HCT116 (cell line): Measurements from ENCODE around the gene DNAJB1. TPM values are rescaled to one million over a fixed set of nuclear protein-coding genes. Genes with fewer than 3 reads are reported as not detected.
A peak's percentile ranks its signal among the peaks of the same experiment; 100 is the strongest.

Experiments
- ATAC-seq: fragments of 200-7000 bp; cut with Tn5 transposase; 2 replicates; pipeline ENCODE4 v1.9.1; 2020; ENCODE audit warnings: mild to moderate bottlenecking, moderate library complexity
- BruUV-seq: library from RNA; stranded (reverse); fragments of 400-500 nt; replicated peaks from 2 replicates; lab custom pipeline; 2021; lab: Mats Ljungman, UMichigan
- CTCF ChIA-PET: fragments of 300-600 bp; sonication (Branson Sonifier 250); formaldehyde crosslinking; loops from one replicate; lab custom pipeline; 2021; ENCODE audit warnings: antibody characterized with exemption; lab: Charles Lee
- POLR2A ChIA-PET: fragments of 300-600, 350-600 bp; sonication (Branson Sonifier 250); formaldehyde crosslinking; loops from one replicate; lab custom pipeline; 2021; ENCODE audit warnings: antibody characterized with exemption; lab: Charles Lee
- RAD21 ChIA-PET, 2 experiments: fragments of 300-600 bp; sonication (Branson Sonifier 250); formaldehyde crosslinking; loops; one replicate each; lab custom pipeline; 2023; ENCODE audit warnings: low total read pairs in 2 of 2; ENCODE audit not compliant: uncharacterized antibody in 2 of 2, unreplicated experiment in 2 of 2, low non-redundant PET in 1 of 2; lab: Charles Lee
- DNase-seq: peaks from one replicate; pipeline ENCODE4 v3.0.0-alpha.2; 2010; ENCODE audit warnings: low read depth, low spot score
- H2AFZ ChIP-seq: fragments of 200-600 bp; shearing (Covaris generic), sonication (generic); 2 replicates; pipeline ENCODE4 v1.6.1; 2017; ENCODE audit warnings: low read depth, mixed run types, mixed read lengths, antibody characterized with exemption, low read length; ENCODE audit not compliant: poor library complexity, severe bottlenecking
- H3K27ac ChIP-seq: 2 replicates; pipeline ENCODE4 v1.5.1; 2012; ENCODE audit warnings: low read depth, low read length
- H3K27me3 ChIP-seq: fragments of 200-600 bp; sonication (generic); 2 replicates; pipeline ENCODE4 v1.6.1; 2016; ENCODE audit warnings: mixed run types, low read length, mixed read lengths; ENCODE audit not compliant: insufficient read depth
- H3K36me3 ChIP-seq, 2 experiments: fragments of 200-500 bp in 1 of 2; fragments of 200-600 bp in 1 of 2; sonication (Bioruptor generic) in 1 of 2; sonication (generic) in 1 of 2; 2 replicates each; pipeline versions ENCODE4 v1.5.1 to v1.6.1; 2014 to 2016; ENCODE audit warnings: low read length in 2 of 2, inconsistent platforms in 1 of 2, mixed read lengths in 1 of 2, mixed run types in 1 of 2; ENCODE audit not compliant: insufficient read depth in 2 of 2, control insufficient read depth in 1 of 2
- H3K4me1 ChIP-seq, 2 experiments: fragments of 200-600 bp in 1 of 2; sonication (generic) in 1 of 2; 2 replicates each; pipeline versions ENCODE4 v1.5.1 to v1.6.1; 2012 to 2017; ENCODE audit warnings: low read length in 2 of 2, inconsistent platforms in 1 of 2, mild to moderate bottlenecking in 1 of 2, mixed read lengths in 1 of 2, mixed run types in 1 of 2, moderate library complexity in 1 of 2; ENCODE audit not compliant: insufficient read depth in 2 of 2, control insufficient read depth in 1 of 2
- H3K4me2 ChIP-seq: fragments of 200-600 bp; sonication (generic); 2 replicates; pipeline ENCODE4 v1.6.1; 2017; ENCODE audit warnings: mixed run types, low read length, mixed read lengths
- H3K4me3 ChIP-seq, 2 experiments: fragments of 200-600 bp in 1 of 2; sonication (generic) in 1 of 2; replicated peaks in 1 of 2; 2 replicates each; pipeline ENCODE4 v1.5.1; 2011 to 2016; ENCODE audit warnings: low read length in 2 of 2, control low read depth in 1 of 2, low read depth in 1 of 2, mild to moderate bottlenecking in 1 of 2, mixed read lengths in 1 of 2, mixed run types in 1 of 2
- H3K79me2 ChIP-seq: fragments of 200-600 bp; sonication (generic); 2 replicates; pipeline ENCODE4 v1.6.1; 2017; ENCODE audit warnings: mild to moderate bottlenecking, mixed run types, low read length, moderate library complexity, mixed read lengths; ENCODE audit not compliant: insufficient read depth
- H3K9ac ChIP-seq: fragments of 200-600 bp; sonication (generic); 2 replicates; pipeline ENCODE4 v1.6.1; 2016; ENCODE audit warnings: low read length, mixed read lengths
- H3K9me2 ChIP-seq: fragments of 200-600 bp; sonication (generic), shearing (Covaris generic); 2 replicates; pipeline ENCODE4 v1.6.1; 2017; ENCODE audit warnings: mixed run types, mild to moderate bottlenecking, moderate library complexity; ENCODE audit not compliant: insufficient read depth
- H3K9me3 ChIP-seq, 2 experiments: fragments of 200-500 bp in 1 of 2; fragments of 200-600 bp in 1 of 2; sonication (Bioruptor generic) in 1 of 2; sonication (generic) in 1 of 2; 2 replicates each; pipeline ENCODE4 v1.6.1; 2014 to 2017; ENCODE audit warnings: low read length in 2 of 2, mixed read lengths in 2 of 2, inconsistent platforms in 1 of 2, low read depth in 1 of 2, mild to moderate bottlenecking in 1 of 2, mixed run types in 1 of 2, moderate library complexity in 1 of 2; ENCODE audit not compliant: control insufficient read depth in 1 of 2, insufficient read depth in 1 of 2
- H4K20me1 ChIP-seq: fragments of 200-600 bp; sonication (generic), shearing (Covaris generic); 2 replicates; pipeline ENCODE4 v1.6.1; 2017; ENCODE audit warnings: mixed run types, mild to moderate bottlenecking, moderate library complexity; ENCODE audit not compliant: insufficient read depth
- CEBPB ChIP-seq: IDR thresholded peaks from 2 replicates; pipeline ENCODE4 v1.6.1; 2012; ENCODE audit warnings: low read depth
- EGR1 ChIP-seq: IDR thresholded peaks from 2 replicates; pipeline ENCODE4 v1.6.1; 2012; ENCODE audit warnings: low read depth
- ELF1 ChIP-seq: IDR thresholded peaks from 2 replicates; pipeline ENCODE4 v1.6.1; 2012; ENCODE audit warnings: low read depth, borderline replicate concordance
- EZH2 ChIP-seq: fragments of 200-600 bp; sonication (generic); IDR thresholded peaks from 2 replicates; pipeline ENCODE4 v1.6.1; 2017; ENCODE audit warnings: antibody characterized with exemption, mixed run types
- EZH2phosphoT487 ChIP-seq: fragments of 200-600 bp; IDR thresholded peaks from 2 replicates; pipeline ENCODE4 v1.6.1; 2018; ENCODE audit warnings: antibody characterized with exemption, borderline replicate concordance
- FOSL1 ChIP-seq: IDR thresholded peaks from 2 replicates; pipeline ENCODE4 v1.6.1; 2012; ENCODE audit warnings: low read depth
- JUND ChIP-seq: IDR thresholded peaks from 2 replicates; pipeline ENCODE4 v1.6.1; 2012
- MAX ChIP-seq: IDR thresholded peaks from 2 replicates; pipeline ENCODE4 v1.6.1; 2012
- POLR2AphosphoS5 ChIP-seq: IDR thresholded peaks from 2 replicates; pipeline ENCODE4 v1.6.1; 2011; ENCODE audit warnings: mild to moderate bottlenecking, low read depth, low read length, moderate library complexity
- RAD21 ChIP-seq: IDR thresholded peaks from 2 replicates; pipeline ENCODE4 v1.6.1; 2012; ENCODE audit warnings: low read depth, mild to moderate bottlenecking
- SP1 ChIP-seq: IDR thresholded peaks from 2 replicates; pipeline ENCODE4 v1.6.1; 2012; ENCODE audit warnings: low read depth
- TCF7L2 ChIP-seq: IDR thresholded peaks from 2 replicates; pipeline ENCODE4 v1.7.0; 2011; ENCODE audit warnings: borderline replicate concordance, inconsistent platforms; ENCODE audit not compliant: insufficient read depth, insufficient read length; ENCODE audit errors: extremely low read depth
- YY1 ChIP-seq: IDR thresholded peaks from 2 replicates; pipeline ENCODE4 v1.6.1; 2011; ENCODE audit warnings: low read length, low read depth, moderate library complexity, mild to moderate bottlenecking; ENCODE audit not compliant: insufficient replicate concordance; ENCODE audit errors: extremely low read depth
- ZBTB33 ChIP-seq: IDR thresholded peaks from 2 replicates; pipeline ENCODE4 v1.6.1; 2011; ENCODE audit warnings: mild to moderate bottlenecking, low read length, moderate library complexity; ENCODE audit not compliant: insufficient replicate concordance; ENCODE audit errors: extremely low read depth
- ZFX ChIP-seq: fragments of 450-650 bp; IDR thresholded peaks from 2 replicates; pipeline ENCODE4 v1.6.1; 2017
- ZNF274 ChIP-seq: fragments of 200-500 bp; sonication (Bioruptor generic); IDR thresholded peaks from 2 replicates; pipeline ENCODE4 v1.6.1; 2014; ENCODE audit warnings: mild to moderate bottlenecking, low read depth, low read length, inconsistent platforms
- intact Hi-C: fragments of 100-400 bp; cut with micrococcal nuclease; formaldehyde crosslinking; loops from 2 replicates; pipeline ENCODE4 v1.10.0; 2022
- total RNA-seq: library from RNA; stranded (reverse); gene quantifications from one replicate; pipeline ENCODE4 v1.2.1, GENCODE V29; 2021; ENCODE audit not compliant: unreplicated experiment
- TF ChIP-seq, protein P1 (sequence below): IDR thresholded peaks from 2 replicates; pipeline ENCODE4 v1.6.1; 2012; ENCODE audit warnings: low read depth
- TF ChIP-seq, protein P2 (sequence below), 3 experiments: fragments of 200-600 bp in 1 of 3; sonication (generic) in 1 of 3; IDR thresholded peaks in 2 of 3; conservative IDR thresholded peaks in 1 of 3; 2 replicates each; pipeline ENCODE4 v1.5.1; 2012 to 2017; ENCODE audit warnings: low read depth in 2 of 3, low read length in 2 of 3, antibody characterized with exemption in 1 of 3, borderline replicate concordance in 1 of 3, control low read depth in 1 of 3, mild to moderate bottlenecking in 1 of 3, mixed read lengths in 1 of 3, mixed run types in 1 of 3, moderate library complexity in 1 of 3; ENCODE audit not compliant: insufficient read depth in 1 of 3

DNAJB1 gene
- total RNA-seq, 1 experiment from 2014 or later = 175 TPM

GRCh38 chr19:14512406-14512961 is 5.7 kb downstream of the DNAJB1 start:
- no peak overlapping the region for H2AFZ ChIP-seq
- H3K4me2 ChIP-seq = no peak overlapping the region
- CTCF ChIA-PET = no interaction called here
- DNase-seq (no peak), ATAC-seq (no peak)
- intact Hi-C loops = no loop called here
- no TSS peak for BruUV-seq
- H3K9ac ChIP-seq = no peak overlapping the region
- no peak overlapping the region for H3K4me3 ChIP-seq
- peaks cover 37% of the 10 kb centered on the region for H3K79me2 ChIP-seq
- peaks cover 7 to 30% of the 10 kb centered on the region in 2 experiments; a peak in 3 of 4 replicates for H3K36me3 ChIP-seq
- TF ChIP-seq YY1 (no peak), RAD21 (no peak), ZFX (no peak), ELF1 (no peak), TCF7L2 (no peak), EGR1 (no peak), JUND (no peak), EZH2phosphoT487 (no peak), ZBTB33 (no peak), ZNF274 (no peak), SP1 (no peak), CEBPB (no peak), MAX (no peak), FOSL1 (no peak), POLR2AphosphoS5 (no peak), EZH2 (no peak)
- TF ChIP-seq, protein P1, sequence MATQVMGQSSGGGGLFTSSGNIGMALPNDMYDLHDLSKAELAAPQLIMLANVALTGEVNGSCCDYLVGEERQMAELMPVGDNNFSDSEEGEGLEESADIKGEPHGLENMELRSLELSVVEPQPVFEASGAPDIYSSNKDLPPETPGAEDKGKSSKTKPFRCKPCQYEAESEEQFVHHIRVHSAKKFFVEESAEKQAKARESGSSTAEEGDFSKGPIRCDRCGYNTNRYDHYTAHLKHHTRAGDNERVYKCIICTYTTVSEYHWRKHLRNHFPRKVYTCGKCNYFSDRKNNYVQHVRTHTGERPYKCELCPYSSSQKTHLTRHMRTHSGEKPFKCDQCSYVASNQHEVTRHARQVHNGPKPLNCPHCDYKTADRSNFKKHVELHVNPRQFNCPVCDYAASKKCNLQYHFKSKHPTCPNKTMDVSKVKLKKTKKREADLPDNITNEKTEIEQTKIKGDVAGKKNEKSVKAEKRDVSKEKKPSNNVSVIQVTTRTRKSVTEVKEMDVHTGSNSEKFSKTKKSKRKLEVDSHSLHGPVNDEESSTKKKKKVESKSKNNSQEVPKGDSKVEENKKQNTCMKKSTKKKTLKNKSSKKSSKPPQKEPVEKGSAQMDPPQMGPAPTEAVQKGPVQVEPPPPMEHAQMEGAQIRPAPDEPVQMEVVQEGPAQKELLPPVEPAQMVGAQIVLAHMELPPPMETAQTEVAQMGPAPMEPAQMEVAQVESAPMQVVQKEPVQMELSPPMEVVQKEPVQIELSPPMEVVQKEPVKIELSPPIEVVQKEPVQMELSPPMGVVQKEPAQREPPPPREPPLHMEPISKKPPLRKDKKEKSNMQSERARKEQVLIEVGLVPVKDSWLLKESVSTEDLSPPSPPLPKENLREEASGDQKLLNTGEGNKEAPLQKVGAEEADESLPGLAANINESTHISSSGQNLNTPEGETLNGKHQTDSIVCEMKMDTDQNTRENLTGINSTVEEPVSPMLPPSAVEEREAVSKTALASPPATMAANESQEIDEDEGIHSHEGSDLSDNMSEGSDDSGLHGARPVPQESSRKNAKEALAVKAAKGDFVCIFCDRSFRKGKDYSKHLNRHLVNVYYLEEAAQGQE = no peak
- TF ChIP-seq, protein P2, sequence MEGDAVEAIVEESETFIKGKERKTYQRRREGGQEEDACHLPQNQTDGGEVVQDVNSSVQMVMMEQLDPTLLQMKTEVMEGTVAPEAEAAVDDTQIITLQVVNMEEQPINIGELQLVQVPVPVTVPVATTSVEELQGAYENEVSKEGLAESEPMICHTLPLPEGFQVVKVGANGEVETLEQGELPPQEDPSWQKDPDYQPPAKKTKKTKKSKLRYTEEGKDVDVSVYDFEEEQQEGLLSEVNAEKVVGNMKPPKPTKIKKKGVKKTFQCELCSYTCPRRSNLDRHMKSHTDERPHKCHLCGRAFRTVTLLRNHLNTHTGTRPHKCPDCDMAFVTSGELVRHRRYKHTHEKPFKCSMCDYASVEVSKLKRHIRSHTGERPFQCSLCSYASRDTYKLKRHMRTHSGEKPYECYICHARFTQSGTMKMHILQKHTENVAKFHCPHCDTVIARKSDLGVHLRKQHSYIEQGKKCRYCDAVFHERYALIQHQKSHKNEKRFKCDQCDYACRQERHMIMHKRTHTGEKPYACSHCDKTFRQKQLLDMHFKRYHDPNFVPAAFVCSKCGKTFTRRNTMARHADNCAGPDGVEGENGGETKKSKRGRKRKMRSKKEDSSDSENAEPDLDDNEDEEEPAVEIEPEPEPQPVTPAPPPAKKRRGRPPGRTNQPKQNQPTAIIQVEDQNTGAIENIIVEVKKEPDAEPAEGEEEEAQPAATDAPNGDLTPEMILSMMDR (IDR thresholded peaks at IDR 0.05 in 2 of 3, conservative IDR thresholded peaks at IDR 0.05 in 1 of 3; ENCODE audit: borderline replicate concordance in 1 of 3, insufficient read depth in 1 of 3, low read depth in 2 of 3, low read length in 2 of 3) = no peak
- no peaks in the 10 kb centered on the region for H3K27me3 ChIP-seq
- H3K27ac ChIP-seq = 0 out of 2 replicates have a peak overlapping the region, but pooled peaks have one; percentile 21
- H4K20me1 ChIP-seq = peaks cover 36% of the 10 kb centered on the region; the same call in 1 of the 2 replicates
- peaks cover 59 to 93% of the 10 kb centered on the region in 2 experiments for H3K4me1 ChIP-seq
- H3K9me3 ChIP-seq = no peaks in the 10 kb centered on the region
- no peaks in the 10 kb centered on the region for H3K9me2 ChIP-seq
- POLR2A ChIA-PET = interaction anchor here (1.0 to 2.3 kb wide), 4 partner anchors 8 to 265 kb away, joined by 3 to 11 read pairs (median 4); partner anchors contain the start of gene GIPC1
- RAD21 ChIA-PET = no interaction called here
